NOMO-1 (cell line): ENCODE measurements around the gene OR7A17.

Experiments
- DNase-seq, 2 experiments: peaks; one replicate each; lab custom pipeline; 2025; ENCODE audit not compliant: unreplicated experiment in 2 of 2; lab: John Stamatoyannopoulos, UW

OR7A17 gene

DNA sequence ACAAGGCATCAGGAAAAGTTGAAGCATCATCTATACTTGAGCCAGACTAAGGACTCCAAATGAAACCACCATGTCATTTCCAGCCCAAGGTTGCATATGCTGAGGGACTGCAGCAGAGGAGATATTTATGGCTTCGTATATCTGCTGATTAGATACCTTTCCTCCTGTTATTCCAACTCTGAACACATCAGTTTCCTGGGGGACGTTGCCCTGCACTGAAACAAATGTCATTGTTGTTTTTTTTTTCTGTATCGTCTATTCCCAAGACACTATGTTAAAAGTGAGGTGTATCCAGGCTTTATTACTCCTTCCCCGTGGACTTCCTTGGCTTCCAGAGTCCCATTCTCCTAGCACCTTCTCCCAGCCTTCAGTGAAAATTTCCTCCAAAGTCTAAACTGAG, at the start of gene OR7A17:
TSS of gene OR7A17 (minus strand) at position 101 of the 400 bp plus-strand sequence. CDS start 4,777 bp downstream, outside the sequence.
- DNase-seq = no peak

DNA sequence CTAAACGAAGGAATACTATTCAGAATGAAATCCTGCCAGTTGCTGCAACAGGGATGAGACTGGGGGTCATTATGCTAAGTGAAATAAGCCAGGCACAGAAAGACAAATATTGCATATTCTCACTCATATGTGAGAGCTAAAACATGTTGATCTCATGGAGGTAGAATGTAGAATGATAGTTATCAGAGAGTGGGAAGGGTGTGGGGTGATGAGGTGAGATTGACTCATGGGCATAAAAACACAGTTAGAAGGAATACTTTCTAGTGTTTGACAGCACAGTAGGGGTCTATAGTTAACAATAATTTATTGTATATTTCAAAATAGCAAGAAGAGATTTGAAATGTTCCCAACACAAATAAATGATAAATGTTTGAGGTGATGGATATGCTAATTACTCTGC, 47.6 kb upstream of the OR7A17 start:
- DNase-seq = no peak

DNA sequence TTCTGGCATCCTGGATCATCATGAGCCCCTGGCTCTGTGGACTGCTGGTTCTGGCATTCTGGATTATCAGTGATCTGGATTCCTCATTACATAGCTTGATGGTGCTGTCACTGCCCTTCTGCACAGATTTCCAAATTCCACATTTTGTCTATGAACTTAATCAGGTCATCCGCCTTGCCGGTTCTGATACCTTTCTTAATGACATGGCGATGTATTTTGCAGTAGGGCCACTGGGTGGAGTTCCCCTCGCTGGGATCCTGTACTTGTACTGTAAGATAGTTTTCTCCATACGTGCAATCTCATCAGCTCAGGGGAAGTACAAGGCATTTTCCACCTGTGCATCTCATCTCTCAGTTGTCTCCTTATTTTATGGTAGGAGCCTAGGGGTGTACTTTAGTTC, 30.9 kb upstream of the OR7A17 start:
- DNase-seq = no peak

- DNase-seq = no peak
Observed at GRCh38 chr19:14915116-14915515, 29.2 kb upstream of the OR7A17 start.

- no peak for DNase-seq
Observed at GRCh38 chr19:14906711-14907110, 20.8 kb upstream of the OR7A17 start.

DNA sequence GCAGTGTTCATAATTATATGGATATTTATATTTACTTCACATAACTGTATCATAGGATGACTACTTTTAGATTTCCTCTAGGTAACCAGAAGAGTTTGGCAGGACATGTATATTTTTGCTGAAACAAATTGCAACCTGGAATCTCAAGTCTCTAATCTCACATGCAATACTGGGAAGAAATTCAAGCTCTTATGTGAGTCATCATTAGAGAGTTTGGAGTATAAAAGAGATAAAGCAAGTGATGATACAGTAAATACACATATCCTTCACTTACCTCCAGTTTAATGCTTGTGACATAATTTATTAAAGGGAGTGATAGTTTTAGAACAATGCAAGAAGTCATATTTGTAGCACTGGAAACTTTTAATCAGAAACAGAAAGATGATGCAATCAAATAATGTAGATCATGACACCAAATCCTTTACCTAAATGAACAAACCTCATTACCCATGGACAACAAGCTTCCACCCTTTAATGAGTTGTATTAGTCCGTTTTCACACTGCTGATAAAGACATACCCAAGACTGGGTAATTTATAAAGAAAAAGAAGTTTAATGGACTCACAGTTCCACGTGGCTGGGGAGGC, 15.8 kb upstream of the OR7A17 start:
- DNase-seq = no peak

DNA sequence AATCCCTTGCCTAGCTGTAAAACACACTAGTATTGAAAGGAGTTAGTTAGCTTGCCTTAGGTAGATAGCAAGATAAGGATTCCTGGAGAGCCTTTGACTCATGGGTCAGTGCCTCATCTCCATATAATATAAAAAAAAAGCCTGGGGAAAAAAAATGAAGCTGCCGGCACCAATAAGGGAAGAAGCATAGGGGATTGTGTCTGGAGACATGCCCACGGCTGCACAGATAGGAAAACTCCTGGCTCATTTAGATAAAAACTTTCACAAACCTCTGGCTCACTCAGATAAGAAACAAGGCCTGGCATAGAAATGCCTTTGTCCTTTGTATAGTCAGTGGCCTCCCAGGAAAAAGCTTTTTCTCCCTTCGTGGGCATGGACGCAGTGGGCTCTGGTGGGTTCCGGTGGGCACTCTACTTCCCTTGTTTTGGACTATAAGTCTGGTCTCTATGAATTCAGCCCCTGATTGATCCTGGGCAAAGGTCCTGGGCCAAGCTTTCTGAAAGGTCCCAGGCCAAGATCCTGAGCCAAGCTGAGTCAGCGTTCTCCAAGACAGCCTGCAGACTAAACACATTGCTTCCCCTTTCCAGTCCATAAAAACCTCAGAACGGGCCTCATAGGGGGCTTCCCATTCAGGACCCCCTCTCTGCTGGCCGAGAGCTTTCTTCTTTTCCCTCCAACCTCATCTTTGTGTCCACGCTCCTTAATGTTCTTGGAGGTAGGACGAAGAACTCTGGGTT, 4.9 kb upstream of the OR7A17 start:
- DNase-seq = no peak

- no peak for DNase-seq
Observed at GRCh38 chr19:14889994-14890642, 4.2 kb upstream of the OR7A17 start.

DNA sequence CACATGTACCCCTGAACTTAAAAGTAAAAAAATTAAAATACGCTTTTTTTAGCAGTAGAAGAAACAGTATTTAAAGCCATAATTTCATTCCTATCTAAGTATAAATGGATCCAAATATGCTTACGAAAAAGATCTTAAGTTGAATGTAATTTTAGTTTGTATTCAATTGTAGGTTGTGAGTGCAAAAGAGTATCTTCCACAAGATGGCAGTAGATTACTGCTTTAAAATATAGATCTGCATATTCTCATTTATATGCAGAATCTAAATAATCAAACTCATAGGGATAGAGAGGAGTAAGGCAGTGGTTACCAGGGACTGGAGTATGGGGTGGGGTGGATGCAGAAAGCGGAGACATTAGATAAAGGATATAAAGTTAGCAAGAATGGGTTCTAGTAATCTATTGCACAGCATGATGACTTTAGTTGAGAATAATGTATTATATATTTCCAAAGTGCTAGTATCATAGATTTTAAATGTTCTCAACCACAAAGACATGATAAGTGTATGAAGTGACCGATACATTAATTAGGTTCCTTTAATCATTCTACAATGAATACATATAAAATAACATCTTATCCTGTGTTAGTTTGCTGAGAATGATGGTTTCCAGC, 14.2 kb downstream of the OR7A17 start:
- DNase-seq = peak in 1 of 2 experiments; percentile 15

DNA sequence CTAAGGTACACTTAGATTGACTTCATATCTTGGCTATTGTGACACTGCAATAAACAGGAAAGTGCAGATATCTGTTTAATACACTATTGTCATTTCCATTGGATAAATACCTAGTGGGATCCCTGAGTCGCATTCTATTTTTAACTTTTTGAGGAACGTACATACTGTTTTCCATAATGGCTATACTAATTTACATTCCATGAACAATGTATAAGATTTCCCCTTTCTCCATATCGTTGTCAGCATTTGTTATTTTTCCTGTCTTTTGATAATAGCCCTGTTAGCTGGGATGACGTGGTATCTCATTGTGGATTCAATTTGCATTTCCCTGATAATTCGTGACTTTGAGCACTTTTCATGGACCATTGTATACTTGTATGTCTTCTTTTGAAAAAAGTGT, 17.4 kb downstream of the OR7A17 start:
- DNase-seq = no peak

GRCh38 chr19:14848822-14849221, 37.1 kb downstream of the OR7A17 start, which contains the start of gene OR7A10:
Gene OR7A10, minus strand, starts transcription at chr19:14848922. Its CDS starts 7,045 bp downstream, at chr19:14841877.
- DNase-seq = no peak

DNA sequence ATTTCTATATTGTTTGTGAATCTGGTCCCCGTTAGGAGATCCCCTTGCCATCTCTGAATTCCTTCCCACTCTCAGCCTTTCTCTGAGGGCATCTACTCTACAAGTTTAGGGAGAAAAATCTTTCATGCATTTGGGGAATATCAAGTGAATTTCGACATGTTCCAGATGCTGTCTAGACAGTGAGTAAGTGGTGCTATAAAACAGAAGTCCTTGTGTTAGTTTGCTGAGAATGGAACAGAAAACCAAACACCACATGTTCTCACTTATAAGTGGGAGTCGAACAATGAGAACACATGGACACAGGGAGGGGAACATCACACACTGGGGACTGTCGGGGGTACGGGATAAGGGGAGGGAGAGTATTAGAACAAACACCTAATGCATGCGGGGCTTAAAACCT, 42.4 kb downstream of the OR7A17 start:
- no peak for DNase-seq

DNA sequence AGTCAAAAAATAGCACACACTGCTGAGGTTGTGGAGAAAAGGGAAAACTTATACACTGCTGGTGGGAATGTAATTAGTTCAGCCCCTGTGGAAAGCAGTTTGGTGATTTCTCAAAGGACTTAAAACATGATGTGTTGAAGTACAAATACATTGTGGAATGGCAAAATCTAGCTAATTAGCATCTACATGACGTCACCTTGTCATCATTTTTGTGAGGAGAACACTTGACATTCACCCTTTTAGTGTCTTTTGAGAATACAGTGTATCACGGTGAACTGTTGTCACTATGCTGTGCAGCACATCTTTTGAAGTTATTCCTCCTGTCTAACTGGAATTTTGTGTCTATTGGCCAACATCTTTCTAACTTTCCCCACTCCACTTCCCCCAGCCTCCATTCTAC, 42.8 kb downstream of the OR7A17 start:
- no peak for DNase-seq

DNA sequence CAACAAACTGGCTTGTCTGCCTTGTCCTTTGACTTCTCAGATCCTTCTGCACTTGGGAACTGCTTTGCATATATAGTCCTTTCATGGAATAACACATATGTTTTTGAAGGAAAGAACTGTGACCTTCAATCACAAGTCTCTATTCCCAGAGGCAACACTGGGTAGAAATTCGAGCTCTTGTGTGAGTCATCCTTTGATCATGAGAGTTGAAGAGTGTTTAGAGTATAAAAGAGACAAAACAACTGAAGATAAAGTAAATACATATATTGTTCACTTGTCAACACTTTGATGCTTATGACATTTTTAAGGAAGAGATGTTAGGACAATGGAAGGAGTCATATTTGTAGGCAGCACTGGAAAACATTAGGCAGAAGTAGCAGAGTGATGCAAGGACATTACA, 45.7 kb downstream of the OR7A17 start:
- DNase-seq = no peak

- no peak for DNase-seq
Observed at GRCh38 chr19:14837391-14837790, 48.5 kb downstream of the OR7A17 start.

DNA sequence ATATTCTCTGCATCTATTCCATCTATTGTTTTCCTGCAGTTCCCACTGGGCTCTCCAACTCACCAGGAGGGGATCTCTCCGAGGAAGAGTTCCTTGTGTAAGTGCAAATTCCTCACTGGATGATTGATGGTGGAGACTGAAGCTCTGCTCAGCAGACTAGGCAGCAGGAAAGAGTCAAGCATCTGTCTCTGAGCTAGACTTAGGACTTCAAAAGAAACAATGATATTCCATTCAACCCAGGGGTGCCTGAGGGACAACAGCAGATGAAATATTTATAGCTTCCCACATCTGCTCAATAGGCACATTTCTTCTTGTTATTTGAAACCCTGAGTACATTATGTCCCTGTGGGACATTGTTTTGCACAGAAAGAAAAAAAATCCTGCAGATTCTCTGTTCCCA, 50.9 kb downstream of the OR7A17 start, which contains the start of the genes OR7A5 and OR7C1:
TSS of gene OR7A5 (minus strand) at position 175 of the 400 bp plus-strand sequence. CDS start 6,944 bp downstream, outside the sequence.
TSS of gene OR7C1 (minus strand) at position 175 of the 400 bp plus-strand sequence. CDS start 35,049 bp downstream, outside the sequence.
- no peak for DNase-seq

DNA sequence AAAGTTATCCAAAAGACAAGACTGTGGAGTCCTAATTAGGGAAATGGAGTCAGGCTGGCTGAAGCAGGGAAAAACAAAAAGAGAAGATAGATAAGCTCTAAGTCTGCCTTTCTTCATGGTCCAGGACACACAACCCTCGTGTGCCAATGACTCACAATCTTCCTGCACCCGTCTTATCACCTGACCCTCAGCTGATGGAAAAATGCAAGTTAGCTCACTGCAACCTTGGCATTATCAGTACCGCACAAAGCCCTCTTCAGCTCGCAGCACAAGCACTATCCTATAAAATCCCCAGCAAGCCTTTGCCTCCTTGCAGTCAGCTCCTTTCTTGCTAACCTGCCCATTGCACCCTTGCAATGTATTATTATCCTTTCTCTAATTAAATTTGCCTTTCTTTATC, 55.2 kb downstream of the OR7A17 start:
- DNase-seq = no peak
